Activated naive CD8-positive, alpha-beta T cell treated with anti-CD3 and anti-CD28 coated beads for 36 hours (primary cell): ENCODE measurements around the gene LGALS4. TPM values are rescaled to one million over a fixed set of nuclear protein-coding genes. Genes with fewer than 3 reads are reported as not detected.
A peak's percentile ranks its signal among the peaks of the same experiment; 100 is the strongest.
"Not testable (repeated sequence)": the region's sequence is repeated elsewhere in the genome, so short reads cannot be mapped to it uniquely, and the experiment has no call there.

Experiments
- DNase-seq: peaks from one replicate; pipeline ENCODE4 v3.0.0; 2021
- H3K27ac Mint-ChIP-seq: one replicate; pipeline ENCODE4 v1.8.0; 2022; ENCODE audit warnings: mild to moderate bottlenecking, moderate library complexity, mixed read lengths
- H3K27me3 Mint-ChIP-seq: one replicate; pipeline ENCODE4 v1.8.0; 2022; ENCODE audit warnings: mild to moderate bottlenecking, mixed read lengths
- H3K36me3 Mint-ChIP-seq: one replicate; pipeline ENCODE4 v1.8.0; 2021; ENCODE audit warnings: mild to moderate bottlenecking, mixed read lengths
- H3K4me1 Mint-ChIP-seq: one replicate; pipeline ENCODE4 v1.8.0; 2021; ENCODE audit warnings: mixed read lengths
- H3K4me3 Mint-ChIP-seq: one replicate; pipeline ENCODE4 v1.8.0; 2022; ENCODE audit warnings: mild to moderate bottlenecking, moderate library complexity, mixed read lengths
- H3K9me3 Mint-ChIP-seq: one replicate; pipeline ENCODE4 v1.8.0; 2022; ENCODE audit warnings: mixed read lengths
- total RNA-seq, 2 experiments: library from RNA; stranded (reverse); gene quantifications; one replicate each; pipeline ENCODE4 v1.2.3, GENCODE V29; 2021

Gene LGALS4
- total RNA-seq, 2 experiments from 2014 or later, result 0.33 to 0.56 TPM

DNA sequence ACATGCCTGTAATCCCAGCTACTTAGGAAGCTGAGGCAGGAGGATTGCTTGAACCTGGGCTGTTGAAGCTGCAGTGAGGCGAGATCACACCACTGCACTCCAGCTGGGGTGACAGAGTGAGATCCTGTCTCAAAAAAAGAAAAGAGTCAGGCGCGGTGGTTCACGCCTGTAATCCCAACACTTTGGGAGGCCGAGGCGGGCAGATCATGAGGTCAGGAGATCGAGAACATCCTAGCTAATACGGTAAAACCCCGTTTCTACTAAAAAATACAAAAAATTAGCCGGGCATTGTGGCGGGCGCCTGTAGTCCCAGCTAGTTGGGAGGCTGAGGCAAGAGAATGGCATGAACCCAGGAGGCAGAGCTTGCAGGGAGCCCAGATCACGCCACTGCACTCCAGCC is 30.5 kb downstream of the LGALS4 start:
- not testable (repeated sequence) for DNase-seq, H3K4me3 Mint-ChIP-seq, H3K27me3 Mint-ChIP-seq, H3K4me1 Mint-ChIP-seq, H3K36me3 Mint-ChIP-seq, H3K9me3 Mint-ChIP-seq, H3K27ac Mint-ChIP-seq

DNA sequence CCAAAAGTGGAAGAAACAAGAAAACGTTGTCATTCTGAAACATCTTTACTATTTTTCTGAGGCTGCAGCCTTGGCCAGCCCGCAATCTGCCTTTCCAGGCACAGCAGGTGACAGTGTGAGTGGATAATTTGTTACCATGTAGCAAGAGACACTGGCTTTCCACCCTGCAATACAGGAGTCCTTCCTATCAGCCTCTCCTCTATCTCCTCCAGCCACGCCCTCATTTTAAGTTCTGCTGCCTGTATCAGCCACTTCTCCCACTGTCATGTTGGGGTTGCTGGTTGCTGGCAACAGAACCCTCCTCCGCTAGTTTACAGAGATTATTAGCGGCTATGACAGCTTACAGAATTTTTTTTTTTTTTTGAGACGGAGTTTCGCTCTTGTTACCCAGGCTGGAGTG is 31.7 kb downstream of the LGALS4 start:
- Mint-ChIP-seq H3K9me3 (no peaks in the 10 kb centered on the region), H3K27me3 (no peaks in the 10 kb centered on the region), H3K36me3 (no peaks in the 10 kb centered on the region), H3K4me3 (no peak overlapping the region), H3K4me1 (no peaks in the 10 kb centered on the region), H3K27ac (no peak overlapping the region)
- no peak for DNase-seq

DNA sequence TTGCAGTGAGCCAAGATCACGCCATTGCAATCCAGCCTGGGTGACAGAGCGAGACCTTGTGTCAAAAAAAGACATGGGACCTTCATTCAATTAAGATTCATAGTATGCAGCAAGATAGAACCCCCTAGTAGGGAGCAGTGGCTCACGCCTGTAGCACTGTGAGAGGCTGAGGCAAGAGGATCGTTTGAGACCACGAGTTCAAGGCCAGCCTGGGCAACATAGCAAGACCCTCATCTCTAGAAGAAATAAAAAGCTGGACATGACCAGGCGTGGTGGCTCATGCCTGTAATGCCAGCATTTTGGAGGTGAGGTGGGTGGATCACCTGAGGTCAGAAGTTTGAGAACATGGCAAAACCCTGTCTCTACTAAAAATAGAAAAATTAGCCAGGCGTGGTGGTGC is 32.3 kb downstream of the LGALS4 start:
- no peak overlapping the region for H3K4me3 Mint-ChIP-seq
- no peaks in the 10 kb centered on the region for H3K9me3 Mint-ChIP-seq
- H3K36me3 Mint-ChIP-seq, result no peaks in the 10 kb centered on the region
- no peaks in the 10 kb centered on the region for H3K4me1 Mint-ChIP-seq
- DNase-seq, result no peak
- no peak overlapping the region for H3K27ac Mint-ChIP-seq
- no peaks in the 10 kb centered on the region for H3K27me3 Mint-ChIP-seq

DNA sequence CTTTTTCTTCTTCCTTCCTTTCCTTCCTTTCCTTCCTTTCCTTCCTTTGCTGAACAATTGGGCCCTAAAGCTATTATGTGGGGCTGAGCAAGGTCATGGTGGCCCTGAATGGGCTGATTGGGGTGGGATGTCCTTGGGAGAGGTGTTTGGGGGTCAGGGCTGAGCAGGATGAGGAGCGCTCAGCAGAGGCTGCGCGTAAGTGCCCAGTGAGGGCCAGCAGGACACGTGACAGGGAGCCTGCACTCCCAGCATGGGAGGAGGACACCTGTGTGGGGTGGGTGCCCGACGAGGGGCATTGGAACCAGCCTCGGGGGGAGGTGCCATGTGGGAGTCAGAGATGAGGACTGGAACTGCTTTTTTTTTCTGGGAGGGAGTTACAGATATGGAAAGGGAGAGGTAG is 34.0 kb downstream of the LGALS4 start:
- H3K27ac Mint-ChIP-seq, result no peak overlapping the region
- no peaks in the 10 kb centered on the region for H3K36me3 Mint-ChIP-seq
- H3K4me1 Mint-ChIP-seq, result no peaks in the 10 kb centered on the region
- no peak for DNase-seq
- H3K4me3 Mint-ChIP-seq, result no peak overlapping the region
- H3K27me3 Mint-ChIP-seq, result no peaks in the 10 kb centered on the region
- H3K9me3 Mint-ChIP-seq, result no peaks in the 10 kb centered on the region

DNA sequence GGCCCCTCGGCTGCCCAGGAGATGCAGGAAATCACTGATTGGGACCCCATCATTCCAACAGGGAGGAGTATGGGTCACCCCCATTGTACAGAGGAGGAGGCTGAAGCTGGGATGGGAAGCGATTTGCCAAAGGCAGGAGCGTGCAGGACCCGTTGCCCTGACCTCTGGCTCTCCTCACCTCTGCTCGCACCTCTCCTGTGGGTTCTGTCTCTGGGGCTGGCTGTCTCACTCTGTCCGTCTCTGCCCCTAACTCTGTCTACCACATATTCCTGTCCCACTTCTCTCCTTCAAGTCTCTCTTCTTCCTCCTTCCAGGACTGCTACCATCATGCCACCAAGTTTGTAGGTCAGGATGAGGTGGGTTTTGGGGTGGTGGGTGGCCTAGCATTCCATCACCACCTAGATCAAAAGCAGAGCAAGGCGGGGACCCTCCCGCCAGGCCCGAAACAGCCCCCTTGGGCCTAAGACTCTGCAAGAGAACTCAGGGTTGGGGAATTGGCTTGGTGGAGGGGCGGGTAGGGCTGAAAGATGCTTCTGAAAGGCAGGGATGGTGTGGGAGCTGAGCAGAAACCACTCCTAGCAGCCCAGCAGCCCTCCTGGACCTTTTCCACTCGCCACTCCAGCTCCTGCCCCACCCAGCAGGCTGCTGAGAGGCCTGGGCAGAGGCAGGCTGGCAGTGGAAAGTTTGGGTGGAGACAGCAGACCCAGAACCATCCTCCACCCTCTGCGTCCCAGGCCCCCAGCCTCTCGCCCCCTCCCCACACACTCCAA is 38.4 kb downstream of the LGALS4 start:
- Mint-ChIP-seq H3K4me3 (no peak overlapping the region), H3K27ac (no peak overlapping the region)

DNA sequence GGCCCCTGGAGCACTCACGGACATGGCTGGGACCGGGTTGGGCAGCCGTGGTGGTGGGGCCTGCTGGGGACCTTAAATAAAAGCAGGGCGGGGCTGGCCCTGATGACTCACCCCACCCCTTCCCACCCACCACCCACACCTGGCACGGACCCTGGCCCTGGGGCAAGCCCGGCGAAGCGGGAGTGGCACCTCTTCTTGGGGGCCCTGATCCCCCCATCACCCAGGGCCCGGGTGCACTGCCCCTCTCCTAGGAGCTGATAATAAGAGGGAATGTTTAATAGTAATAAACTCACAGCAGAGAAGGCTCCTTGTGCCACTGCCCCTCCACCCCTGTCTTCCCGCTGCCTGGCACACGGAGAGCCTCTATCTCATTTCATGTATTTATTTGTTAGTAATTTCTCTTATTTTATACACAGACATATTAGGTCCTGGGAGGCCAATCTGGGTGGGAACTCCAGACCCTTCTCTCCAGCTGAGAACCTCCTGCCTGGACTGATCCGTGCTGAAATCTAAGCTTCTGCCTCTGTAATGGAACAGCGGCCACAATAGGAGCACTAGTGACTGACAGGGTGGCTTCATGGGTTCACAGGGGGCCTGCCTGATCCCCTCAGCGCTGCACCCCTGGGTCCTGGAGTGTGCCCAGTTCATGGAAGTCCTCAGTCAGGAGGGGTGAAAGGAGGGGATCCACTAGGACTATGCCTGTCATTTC is 39.1 kb downstream of the LGALS4 start, which contains the start of gene LGALS7:
Gene LGALS7, minus strand, starts transcription at position 49 of the 709 bp plus-strand sequence. Its CDS starts 25 bp downstream, at position 24.
- no peak within 1 kb of the TSS for H3K4me3 Mint-ChIP-seq

More for the DNA sequence above, 38.4 kb downstream of the LGALS4 start:
- Mint-ChIP-seq H3K36me3 (no peaks in the 10 kb centered on the region), H3K27me3 (no peaks in the 10 kb centered on the region), H3K9me3 (no peaks in the 10 kb centered on the region), H3K4me1 (peaks cover 3% of the 10 kb centered on the region)
- no peak for DNase-seq

DNA sequence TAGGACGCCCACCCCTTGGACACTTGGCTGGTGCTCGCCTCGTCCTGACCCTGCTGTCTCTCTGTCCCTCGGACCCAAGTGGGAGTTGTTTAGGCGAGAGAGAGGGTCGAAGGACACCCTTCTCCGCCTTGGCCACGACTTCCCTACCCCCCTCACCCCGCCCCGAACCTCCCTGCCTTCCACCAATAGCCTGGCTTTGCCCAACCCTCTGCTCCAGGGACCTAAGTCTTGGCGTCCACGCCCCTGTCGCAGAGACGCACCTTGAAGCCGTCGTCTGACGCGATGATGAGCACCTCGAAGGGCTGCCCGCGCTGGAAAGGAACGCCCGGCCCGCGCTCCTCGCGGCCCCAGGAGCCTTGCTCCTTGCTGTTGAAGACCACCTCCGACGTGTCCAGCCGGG is 41.2 kb downstream of the LGALS4 start:
- H3K27me3 Mint-ChIP-seq, H3K4me1 Mint-ChIP-seq, H3K9me3 Mint-ChIP-seq, H3K36me3 Mint-ChIP-seq, H3K4me3 Mint-ChIP-seq, H3K27ac Mint-ChIP-seq, DNase-seq: not testable (repeated sequence)

More for the DNA sequence above, 39.1 kb downstream of the LGALS4 start, which contains the start of gene LGALS7:
- no peaks in the 10 kb centered on the region for H3K9me3 Mint-ChIP-seq
- peaks cover 3% of the 10 kb centered on the region for H3K4me1 Mint-ChIP-seq
- no peak within 1 kb of the TSS for H3K27ac Mint-ChIP-seq
- DNase-seq, result no peak
- H3K27me3 Mint-ChIP-seq, result no peaks in the 10 kb centered on the region
- no peaks in the 10 kb centered on the region for H3K36me3 Mint-ChIP-seq

DNA sequence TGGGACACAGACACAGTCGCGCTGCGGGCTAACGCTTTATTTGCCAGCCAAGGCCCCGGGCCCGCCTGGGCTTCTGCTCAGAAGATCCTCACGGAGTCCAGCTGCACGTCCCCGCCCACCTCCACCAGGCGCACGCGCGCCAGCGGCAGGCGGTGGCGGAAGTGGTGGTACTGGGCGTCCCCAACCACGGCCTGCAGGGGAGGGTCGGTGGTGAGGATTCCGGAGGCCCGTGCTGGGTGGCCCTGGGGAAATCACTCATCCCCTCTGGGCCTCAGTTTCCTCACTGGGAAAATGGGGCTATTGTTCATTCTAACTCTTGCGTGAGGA is 41.8 kb downstream of the LGALS4 start:
- H3K9me3 Mint-ChIP-seq, result not testable (repeated sequence)

DNA sequence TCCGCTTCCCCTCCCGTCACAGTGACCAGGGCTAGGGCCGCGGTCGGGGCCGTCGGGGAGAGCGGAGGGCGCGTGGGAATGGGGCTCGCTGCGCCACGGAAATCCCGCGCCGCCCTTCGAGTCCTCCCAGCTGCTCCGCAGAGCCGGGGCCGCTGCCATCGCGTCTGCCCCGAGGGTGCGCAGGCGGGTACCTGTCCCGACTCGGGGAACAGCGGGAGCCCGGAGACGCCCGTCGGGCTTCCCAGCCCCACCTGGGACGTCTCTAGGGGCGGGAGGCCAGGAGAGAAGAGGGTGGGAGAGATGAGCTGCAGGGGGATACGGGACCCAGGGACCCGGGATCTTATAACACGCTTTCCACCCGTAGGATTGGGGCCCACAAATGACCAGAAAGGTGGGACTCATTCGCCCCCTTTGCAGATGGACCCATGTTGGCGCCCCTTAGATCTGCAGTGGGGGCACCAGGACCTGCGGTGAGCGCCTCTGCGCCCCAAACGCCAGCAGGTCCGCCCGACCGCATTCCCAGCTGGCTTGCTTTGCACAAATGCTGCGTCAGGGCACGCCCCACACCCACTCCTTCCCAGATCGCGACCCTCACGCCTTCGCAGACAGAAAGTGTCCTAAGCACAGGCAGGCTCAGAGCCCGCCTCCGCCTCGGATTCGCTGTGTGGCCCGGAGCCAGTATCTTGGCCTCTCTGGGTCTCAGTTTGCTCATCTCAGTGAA is 42.4 kb downstream of the LGALS4 start:
- not testable (repeated sequence) for H3K27me3 Mint-ChIP-seq, H3K36me3 Mint-ChIP-seq, H3K4me3 Mint-ChIP-seq, DNase-seq, H3K4me1 Mint-ChIP-seq, H3K27ac Mint-ChIP-seq, H3K9me3 Mint-ChIP-seq

More for the DNA sequence above, 41.8 kb downstream of the LGALS4 start:
- H3K27ac Mint-ChIP-seq, H3K4me1 Mint-ChIP-seq, H3K36me3 Mint-ChIP-seq, DNase-seq, H3K27me3 Mint-ChIP-seq, H3K4me3 Mint-ChIP-seq: not testable (repeated sequence)

DNA sequence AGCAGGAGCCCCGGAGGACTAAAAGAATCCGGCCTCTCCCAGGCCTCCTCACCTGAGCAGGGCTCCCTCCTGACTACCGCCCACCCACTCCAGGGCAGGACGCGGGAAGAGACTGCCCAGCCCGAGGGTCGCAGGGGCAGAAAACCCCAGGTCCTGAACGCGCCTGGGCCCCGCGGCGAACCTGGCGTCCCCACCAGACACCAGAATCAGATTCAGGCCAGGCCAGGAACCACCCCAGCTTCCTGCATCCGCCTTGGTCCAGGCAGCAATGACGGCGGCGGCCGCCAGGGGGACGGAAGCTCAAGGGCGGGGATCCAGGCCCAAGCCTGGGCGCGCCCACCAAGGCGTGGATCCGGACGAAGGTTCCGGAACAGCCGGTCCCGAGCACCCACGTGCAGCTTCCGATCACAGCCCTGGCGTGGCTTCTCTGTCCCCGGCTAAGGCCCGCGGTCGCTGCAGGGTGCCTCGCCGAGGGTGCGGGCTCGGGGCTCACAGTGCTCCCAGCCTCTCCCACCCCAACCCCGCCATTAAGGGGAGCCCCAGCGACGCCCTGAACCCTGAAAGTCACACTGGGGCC is 43.0 kb downstream of the LGALS4 start:
- peak overlapping the region; percentile 29 for H3K4me3 Mint-ChIP-seq
- no peak overlapping the region for H3K27ac Mint-ChIP-seq
- peak; percentile 85 for DNase-seq
- no peaks in the 10 kb centered on the region for H3K9me3 Mint-ChIP-seq
- no peaks in the 10 kb centered on the region for H3K36me3 Mint-ChIP-seq
- peaks cover 3% of the 10 kb centered on the region for H3K4me1 Mint-ChIP-seq
- no peaks in the 10 kb centered on the region for H3K27me3 Mint-ChIP-seq

DNA sequence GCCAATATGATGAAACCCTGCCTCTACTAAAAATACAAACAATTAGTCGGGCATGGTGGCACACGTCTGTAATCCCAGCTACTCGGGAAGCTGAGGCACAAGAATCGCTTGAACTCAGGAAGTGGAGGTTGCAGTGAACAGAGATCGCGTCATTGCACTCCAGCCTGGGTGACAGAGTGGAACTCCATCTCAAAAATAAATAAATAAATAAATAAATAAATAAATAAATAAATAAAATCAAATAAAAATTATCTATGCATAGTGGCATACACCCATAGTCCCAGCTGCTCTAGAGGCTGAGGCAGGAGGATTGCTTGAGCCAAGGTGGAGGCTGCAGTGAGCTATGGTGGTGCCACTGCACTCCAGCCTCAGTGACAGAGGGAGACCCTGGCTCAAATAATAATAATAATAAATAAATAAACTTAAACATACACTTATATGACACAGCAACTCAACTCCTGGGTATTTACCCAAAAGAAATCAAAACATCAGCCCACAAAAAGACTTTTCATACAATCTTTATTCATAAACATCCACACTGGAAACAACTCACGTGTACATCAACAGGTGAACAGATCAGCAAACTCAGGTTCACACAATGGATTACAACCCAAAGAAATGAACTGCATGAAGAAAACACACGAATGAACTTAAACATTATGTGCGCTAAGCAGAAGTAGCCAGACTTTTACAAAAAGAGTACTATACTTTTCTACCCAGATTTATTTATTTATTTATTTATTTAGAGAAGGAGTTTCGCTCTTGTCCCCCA is 46.3 kb downstream of the LGALS4 start:
- DNase-seq, result no peak
- no peak overlapping the region for H3K27ac Mint-ChIP-seq
- H3K4me1 Mint-ChIP-seq, result peaks cover 3% of the 10 kb centered on the region
- H3K9me3 Mint-ChIP-seq, result no peaks in the 10 kb centered on the region
- no peaks in the 10 kb centered on the region for H3K36me3 Mint-ChIP-seq
- no peaks in the 10 kb centered on the region for H3K27me3 Mint-ChIP-seq
- H3K4me3 Mint-ChIP-seq, result no peak overlapping the region

DNA sequence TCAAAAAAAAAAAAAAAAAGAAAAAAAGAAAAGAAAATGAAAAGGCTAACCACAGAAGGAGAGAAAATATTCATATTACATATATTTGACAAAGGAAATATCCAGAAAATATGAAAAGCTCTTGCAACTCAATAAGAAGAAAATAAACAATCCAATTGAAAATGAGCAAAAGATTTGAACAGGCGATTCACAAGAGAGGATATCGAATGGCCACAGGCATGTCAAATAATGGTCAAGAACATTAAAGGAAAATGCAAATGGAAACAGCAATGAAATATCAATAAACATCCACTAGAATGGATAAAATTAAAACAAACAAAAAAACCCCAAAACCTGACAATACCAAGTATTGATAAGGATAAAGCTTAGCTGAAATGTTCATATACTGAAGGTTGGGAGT is 47.5 kb downstream of the LGALS4 start:
- H3K9me3 Mint-ChIP-seq, result no peaks in the 10 kb centered on the region
- H3K4me3 Mint-ChIP-seq, result no peak overlapping the region
- no peaks in the 10 kb centered on the region for H3K36me3 Mint-ChIP-seq
- no peak for DNase-seq
- H3K27ac Mint-ChIP-seq, result no peak overlapping the region
- peaks cover 3% of the 10 kb centered on the region for H3K4me1 Mint-ChIP-seq
- no peaks in the 10 kb centered on the region for H3K27me3 Mint-ChIP-seq

DNA sequence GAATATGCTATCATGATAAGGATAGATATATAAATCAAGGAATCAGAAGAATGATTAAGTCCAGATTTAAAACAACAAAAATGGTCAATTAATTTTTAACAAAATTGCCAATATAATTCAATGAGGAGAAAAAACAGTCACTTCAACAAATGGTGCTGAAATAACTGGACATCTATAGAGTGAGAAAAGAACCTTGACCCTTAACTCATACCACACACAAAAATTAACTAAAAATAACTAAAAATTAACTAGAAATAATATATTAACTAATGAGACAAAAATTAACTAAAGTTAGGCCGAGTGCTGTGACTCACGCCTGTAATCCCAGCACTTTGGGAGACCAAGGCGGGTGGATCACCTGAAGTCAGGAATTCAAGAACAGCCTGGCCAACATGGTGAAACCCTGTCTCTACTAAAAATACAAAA is 48.9 kb downstream of the LGALS4 start:
- Mint-ChIP-seq H3K27me3 (no peaks in the 10 kb centered on the region), H3K36me3 (no peaks in the 10 kb centered on the region), H3K9me3 (no peaks in the 10 kb centered on the region), H3K4me1 (no peaks in the 10 kb centered on the region), H3K27ac (no peak overlapping the region), H3K4me3 (no peak overlapping the region)
- DNase-seq, result no peak

DNA sequence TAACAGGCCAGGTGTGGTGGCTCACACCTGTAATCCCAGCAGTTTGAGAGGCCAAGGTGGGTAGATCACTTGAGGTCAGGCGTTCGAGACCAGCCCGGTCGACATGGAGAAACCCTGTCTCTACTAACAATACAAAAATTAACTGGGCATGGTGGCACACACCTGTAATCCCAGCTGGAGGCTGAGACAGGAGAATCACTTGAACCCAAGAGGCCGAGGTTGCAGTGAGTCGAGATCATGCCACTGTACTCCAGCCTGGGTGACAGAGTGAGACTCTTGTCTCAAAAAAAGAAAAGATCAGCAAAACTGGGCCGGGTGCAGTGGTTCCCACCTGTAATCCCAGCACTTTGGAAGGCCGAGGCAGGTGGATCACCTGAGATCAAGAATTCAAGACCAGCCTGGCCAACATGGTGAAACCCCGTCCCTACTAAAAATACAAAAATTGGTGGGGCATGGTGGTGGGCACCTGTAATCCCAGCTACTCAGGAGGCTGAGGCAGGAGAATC is 50.8 kb downstream of the LGALS4 start:
- not testable (repeated sequence) for DNase-seq, H3K27ac Mint-ChIP-seq, H3K4me1 Mint-ChIP-seq, H3K9me3 Mint-ChIP-seq, H3K4me3 Mint-ChIP-seq, H3K36me3 Mint-ChIP-seq, H3K27me3 Mint-ChIP-seq
